ENCODE data around the gene NEGR1.

DNA sequence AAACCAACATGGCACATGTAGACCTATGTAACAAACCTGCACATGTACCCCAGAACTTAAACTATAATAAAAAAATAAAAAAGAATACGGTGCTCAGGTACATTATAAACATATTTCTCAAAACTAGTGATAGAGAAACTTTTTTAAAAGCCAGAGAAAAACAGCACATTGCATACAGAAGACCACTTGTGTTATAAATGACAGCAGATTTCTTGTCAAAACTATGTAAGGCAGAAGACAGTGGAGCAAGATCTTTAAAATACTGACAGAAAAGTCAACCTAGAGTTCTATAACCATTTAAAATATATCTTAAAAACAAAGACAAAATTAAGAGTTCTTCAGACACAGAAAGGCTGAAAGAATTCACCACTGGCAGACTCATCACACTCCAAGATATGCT lies 144.7 kb downstream of the NEGR1 start:
- TF ChIP-seq EZH2 (IDR thresholded peaks at IDR 0.05; ENCODE audit: borderline replicate concordance) (no peak), EZH2phosphoT487 (IDR thresholded peaks at IDR 0.05; ENCODE audit: low read depth, severe bottlenecking, unreplicated experiment) (no peak)
- TF ChIP-seq, protein P1, sequence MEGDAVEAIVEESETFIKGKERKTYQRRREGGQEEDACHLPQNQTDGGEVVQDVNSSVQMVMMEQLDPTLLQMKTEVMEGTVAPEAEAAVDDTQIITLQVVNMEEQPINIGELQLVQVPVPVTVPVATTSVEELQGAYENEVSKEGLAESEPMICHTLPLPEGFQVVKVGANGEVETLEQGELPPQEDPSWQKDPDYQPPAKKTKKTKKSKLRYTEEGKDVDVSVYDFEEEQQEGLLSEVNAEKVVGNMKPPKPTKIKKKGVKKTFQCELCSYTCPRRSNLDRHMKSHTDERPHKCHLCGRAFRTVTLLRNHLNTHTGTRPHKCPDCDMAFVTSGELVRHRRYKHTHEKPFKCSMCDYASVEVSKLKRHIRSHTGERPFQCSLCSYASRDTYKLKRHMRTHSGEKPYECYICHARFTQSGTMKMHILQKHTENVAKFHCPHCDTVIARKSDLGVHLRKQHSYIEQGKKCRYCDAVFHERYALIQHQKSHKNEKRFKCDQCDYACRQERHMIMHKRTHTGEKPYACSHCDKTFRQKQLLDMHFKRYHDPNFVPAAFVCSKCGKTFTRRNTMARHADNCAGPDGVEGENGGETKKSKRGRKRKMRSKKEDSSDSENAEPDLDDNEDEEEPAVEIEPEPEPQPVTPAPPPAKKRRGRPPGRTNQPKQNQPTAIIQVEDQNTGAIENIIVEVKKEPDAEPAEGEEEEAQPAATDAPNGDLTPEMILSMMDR (IDR thresholded peaks at IDR 0.05; ENCODE audit: poor library complexity): no peak

Data from hepatocyte (in vitro differentiated cells).